Loucy (cell line): Measurements from ENCODE around the gene CLDN2.

Experiments
- H2AFZ ChIP-seq: fragments of 200-600 bp; sonication (generic); 2 replicates; pipeline ENCODE4 v1.6.0; 2016; ENCODE audit warnings: antibody characterized with exemption, mild to moderate bottlenecking, low read length, moderate library complexity
- H3F3A ChIP-seq: fragments of 200-600 bp; 2 replicates; pipeline ENCODE4 v1.6.0; 2016; ENCODE audit warnings: antibody characterized with exemption, low read depth, mild to moderate bottlenecking
- H3K27me3 ChIP-seq: fragments of 200-600 bp; sonication (generic); 2 replicates; pipeline ENCODE4 v1.6.1; 2014; ENCODE audit warnings: low read length, mild to moderate bottlenecking; ENCODE audit not compliant: insufficient read depth, poor library complexity, severe bottlenecking
- H3K36me3 ChIP-seq: fragments of 200-600 bp; sonication (generic); 2 replicates; pipeline ENCODE4 v1.6.1; 2016; ENCODE audit warnings: low read length; ENCODE audit not compliant: insufficient read depth
- H3K4me1 ChIP-seq: fragments of 200-600 bp; sonication (generic); 2 replicates; pipeline ENCODE4 v1.5.1; 2014; ENCODE audit warnings: low read length, mild to moderate bottlenecking; ENCODE audit not compliant: insufficient read depth, poor library complexity, severe bottlenecking
- H3K4me2 ChIP-seq: fragments of 200-600 bp; sonication (generic); 2 replicates; pipeline ENCODE4 v1.6.0; 2014; ENCODE audit warnings: antibody characterized with exemption, low read length, low read depth, mild to moderate bottlenecking; ENCODE audit not compliant: poor library complexity, severe bottlenecking
- H3K4me3 ChIP-seq: fragments of 200-600 bp; sonication (generic); 2 replicates; pipeline ENCODE4 v1.5.1; 2014; ENCODE audit warnings: low read length, mild to moderate bottlenecking, mixed read lengths; ENCODE audit not compliant: poor library complexity, severe bottlenecking
- H3K79me2 ChIP-seq: fragments of 200-600 bp; sonication (generic); 2 replicates; pipeline ENCODE4 v1.6.1; 2014; ENCODE audit warnings: low read length; ENCODE audit not compliant: insufficient read depth
- H3K9ac ChIP-seq: fragments of 200-600 bp; sonication (generic); 2 replicates; pipeline ENCODE4 v1.6.0; 2014; ENCODE audit warnings: mild to moderate bottlenecking, low read depth, low read length, moderate library complexity; ENCODE audit not compliant: poor library complexity, severe bottlenecking
- H3K9me2 ChIP-seq: fragments of 200-600 bp; sonication (generic); replicated peaks from 2 replicates; pipeline ENCODE4 v1.6.1; 2016; ENCODE audit warnings: low read depth, low read length, mixed read lengths
- H3K9me3 ChIP-seq: fragments of 200-600 bp; sonication (generic); 2 replicates; pipeline ENCODE4 v1.6.1; 2014; ENCODE audit warnings: mild to moderate bottlenecking, antibody characterized with exemption, low read length, low read depth; ENCODE audit not compliant: insufficient read depth
- H4K20me1 ChIP-seq: fragments of 200-600 bp; sonication (generic); 2 replicates; pipeline ENCODE4 v1.6.0; 2014; ENCODE audit warnings: antibody characterized with exemption, low read length, mild to moderate bottlenecking; ENCODE audit not compliant: insufficient read depth, poor library complexity, severe bottlenecking
- EZH2phosphoT487 ChIP-seq: fragments of 200-600 bp; IDR thresholded peaks from 2 replicates; pipeline ENCODE4 v1.6.1; 2018; ENCODE audit warnings: antibody characterized with exemption, mild to moderate bottlenecking, moderate library complexity, borderline replicate concordance
- TF ChIP-seq, protein P1 (sequence below): fragments of 200-600 bp; sonication (generic); conservative IDR thresholded peaks from 2 replicates; pipeline ENCODE4 v1.5.1; 2014; ENCODE audit warnings: mild to moderate bottlenecking, antibody characterized with exemption, low read length

The CLDN2 gene

DNA sequence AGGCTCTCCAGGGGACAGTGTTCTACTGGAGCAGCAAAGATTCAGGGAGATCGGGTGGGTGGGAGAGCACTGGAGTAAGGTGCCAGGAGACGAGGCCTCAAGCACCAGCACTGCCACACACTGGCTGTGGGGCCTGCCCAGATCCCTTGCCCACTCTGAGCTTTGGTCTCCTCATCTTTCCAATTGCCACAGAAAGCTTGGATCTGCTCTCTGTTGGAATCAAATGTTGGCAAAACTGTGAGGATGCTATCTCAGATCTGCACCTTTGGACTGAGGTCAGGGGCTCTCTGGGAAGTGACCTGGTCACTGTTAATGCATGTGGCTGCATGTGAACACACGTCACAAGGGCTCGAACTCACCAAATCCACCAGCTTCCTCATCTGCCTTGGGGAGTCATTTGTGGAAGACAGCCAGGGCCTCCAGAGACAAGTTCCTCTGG is 18.4 kb upstream of the CLDN2 start:
- no peak overlapping the region for H3K4me2 ChIP-seq
- no peaks in the 10 kb centered on the region for H3K9me2 ChIP-seq
- no peaks in the 10 kb centered on the region for H3K27me3 ChIP-seq
- no peak for TF ChIP-seq EZH2phosphoT487
- TF ChIP-seq, protein P1, sequence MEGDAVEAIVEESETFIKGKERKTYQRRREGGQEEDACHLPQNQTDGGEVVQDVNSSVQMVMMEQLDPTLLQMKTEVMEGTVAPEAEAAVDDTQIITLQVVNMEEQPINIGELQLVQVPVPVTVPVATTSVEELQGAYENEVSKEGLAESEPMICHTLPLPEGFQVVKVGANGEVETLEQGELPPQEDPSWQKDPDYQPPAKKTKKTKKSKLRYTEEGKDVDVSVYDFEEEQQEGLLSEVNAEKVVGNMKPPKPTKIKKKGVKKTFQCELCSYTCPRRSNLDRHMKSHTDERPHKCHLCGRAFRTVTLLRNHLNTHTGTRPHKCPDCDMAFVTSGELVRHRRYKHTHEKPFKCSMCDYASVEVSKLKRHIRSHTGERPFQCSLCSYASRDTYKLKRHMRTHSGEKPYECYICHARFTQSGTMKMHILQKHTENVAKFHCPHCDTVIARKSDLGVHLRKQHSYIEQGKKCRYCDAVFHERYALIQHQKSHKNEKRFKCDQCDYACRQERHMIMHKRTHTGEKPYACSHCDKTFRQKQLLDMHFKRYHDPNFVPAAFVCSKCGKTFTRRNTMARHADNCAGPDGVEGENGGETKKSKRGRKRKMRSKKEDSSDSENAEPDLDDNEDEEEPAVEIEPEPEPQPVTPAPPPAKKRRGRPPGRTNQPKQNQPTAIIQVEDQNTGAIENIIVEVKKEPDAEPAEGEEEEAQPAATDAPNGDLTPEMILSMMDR = no peak
- no peaks in the 10 kb centered on the region for H3F3A ChIP-seq
- no peaks in the 10 kb centered on the region for H3K9me3 ChIP-seq
- H3K4me1 ChIP-seq = peaks cover 9% of the 10 kb centered on the region
- no peak overlapping the region for H2AFZ ChIP-seq
- H4K20me1 ChIP-seq = no peaks in the 10 kb centered on the region
- H3K79me2 ChIP-seq = no peaks in the 10 kb centered on the region
- no peak overlapping the region for H3K9ac ChIP-seq
- no peaks in the 10 kb centered on the region for H3K36me3 ChIP-seq
- no peak overlapping the region for H3K4me3 ChIP-seq

DNA sequence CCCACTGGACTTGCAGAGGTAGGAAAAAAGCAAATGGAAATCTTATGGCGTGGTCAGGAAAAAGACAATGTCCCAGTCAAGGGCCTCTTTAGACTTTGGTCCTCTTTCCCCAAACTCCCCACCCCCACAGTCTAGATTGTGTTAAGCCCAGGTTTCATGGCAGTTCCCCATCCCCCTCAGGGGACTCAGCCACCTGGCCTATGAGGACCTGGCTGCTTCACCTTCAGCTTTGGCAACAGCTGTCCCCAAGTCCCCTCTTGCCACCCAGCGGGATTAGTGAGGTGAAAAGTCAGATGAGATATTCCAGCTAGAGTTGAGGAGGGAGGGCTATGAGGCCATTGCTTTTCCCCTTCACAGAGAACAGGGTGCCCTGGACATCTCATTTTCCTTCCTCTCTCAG is 17.5 kb upstream of the CLDN2 start:
- no peak overlapping the region for H2AFZ ChIP-seq
- H3K4me1 ChIP-seq = peaks cover 9% of the 10 kb centered on the region
- H3F3A ChIP-seq = no peaks in the 10 kb centered on the region
- no peak for TF ChIP-seq EZH2phosphoT487
- TF ChIP-seq, protein P1 = no peak
- H3K4me2 ChIP-seq = no peak overlapping the region
- no peak overlapping the region for H3K9ac ChIP-seq
- H3K9me3 ChIP-seq = no peaks in the 10 kb centered on the region
- H3K27me3 ChIP-seq = no peaks in the 10 kb centered on the region
- H3K9me2 ChIP-seq = no peaks in the 10 kb centered on the region
- no peak overlapping the region for H3K4me3 ChIP-seq
- no peaks in the 10 kb centered on the region for H3K36me3 ChIP-seq
- no peaks in the 10 kb centered on the region for H3K79me2 ChIP-seq
- H4K20me1 ChIP-seq = no peaks in the 10 kb centered on the region

DNA sequence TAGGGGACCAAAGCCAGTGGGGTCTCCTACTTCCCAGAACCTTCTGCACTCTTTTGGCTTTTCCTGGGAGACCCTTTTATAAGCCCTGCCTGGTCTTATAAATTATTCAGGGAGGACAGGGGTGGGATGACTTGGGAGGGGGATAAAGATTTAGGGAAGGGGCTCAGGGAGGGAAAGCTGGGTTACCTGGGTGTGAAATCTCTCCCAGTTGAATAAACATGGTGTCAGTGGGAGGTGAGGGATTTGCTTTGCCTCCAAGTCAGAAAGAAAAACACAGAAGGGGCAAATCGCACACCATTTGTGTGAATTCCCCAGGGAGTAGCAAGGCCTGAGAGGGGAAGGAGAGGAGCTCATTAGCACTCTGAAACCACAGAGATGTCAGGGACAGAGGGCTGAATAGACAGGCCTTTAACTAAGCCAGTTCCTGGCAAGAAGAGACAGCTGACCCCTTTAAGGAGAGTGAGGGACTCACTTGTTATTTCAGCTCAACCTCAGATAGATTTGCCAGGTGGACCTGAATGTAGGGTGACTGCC is 16.8 kb upstream of the CLDN2 start, which contains the start of gene RIPPLY1:
Gene RIPPLY1, minus strand, starts transcription at position 51 of the 534 bp plus-strand sequence. CDS start 54 bp downstream, outside the sequence.
- no peak for TF ChIP-seq EZH2phosphoT487
- TF ChIP-seq, protein P1 = no peak
- Histone ChIP-seq H3K36me3 (no peaks in the 10 kb centered on the region), H3K4me3 (no peak within 1 kb of the TSS), H4K20me1 (no peaks in the 10 kb centered on the region), H3K9me2 (no peaks in the 10 kb centered on the region), H3K79me2 (no peaks in the 10 kb centered on the region), H3K9ac (no peak within 1 kb of the TSS), H2AFZ (no peak within 1 kb of the TSS), H3K4me1 (peaks cover 9% of the 10 kb centered on the region), H3K4me2 (no peak within 1 kb of the TSS), H3K9me3 (no peaks in the 10 kb centered on the region), H3K27me3 (no peaks in the 10 kb centered on the region), H3F3A (no peaks in the 10 kb centered on the region)
